Measurements from ENCODE around the gene RRH.

DNA sequence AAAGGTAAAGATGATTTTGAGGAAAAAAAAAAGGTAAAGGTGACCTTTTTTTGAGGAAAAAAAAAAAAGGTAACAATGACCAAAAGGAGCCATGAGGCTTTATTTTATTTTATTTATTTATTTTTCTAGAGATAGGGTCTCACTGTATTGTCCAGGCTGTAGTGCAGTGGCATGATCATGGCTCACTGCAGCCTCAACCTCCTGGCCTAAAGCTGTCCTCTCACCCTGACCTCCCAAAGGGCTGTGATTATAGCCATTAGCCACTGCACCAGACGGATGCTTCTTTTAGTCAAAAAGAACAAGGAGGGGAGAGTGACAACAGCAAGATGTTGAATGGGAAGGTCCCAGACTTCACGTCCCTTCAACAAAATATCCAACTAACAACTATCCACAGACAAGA is 50.6 kb downstream of the RRH start:
- TF ChIP-seq, protein P1, sequence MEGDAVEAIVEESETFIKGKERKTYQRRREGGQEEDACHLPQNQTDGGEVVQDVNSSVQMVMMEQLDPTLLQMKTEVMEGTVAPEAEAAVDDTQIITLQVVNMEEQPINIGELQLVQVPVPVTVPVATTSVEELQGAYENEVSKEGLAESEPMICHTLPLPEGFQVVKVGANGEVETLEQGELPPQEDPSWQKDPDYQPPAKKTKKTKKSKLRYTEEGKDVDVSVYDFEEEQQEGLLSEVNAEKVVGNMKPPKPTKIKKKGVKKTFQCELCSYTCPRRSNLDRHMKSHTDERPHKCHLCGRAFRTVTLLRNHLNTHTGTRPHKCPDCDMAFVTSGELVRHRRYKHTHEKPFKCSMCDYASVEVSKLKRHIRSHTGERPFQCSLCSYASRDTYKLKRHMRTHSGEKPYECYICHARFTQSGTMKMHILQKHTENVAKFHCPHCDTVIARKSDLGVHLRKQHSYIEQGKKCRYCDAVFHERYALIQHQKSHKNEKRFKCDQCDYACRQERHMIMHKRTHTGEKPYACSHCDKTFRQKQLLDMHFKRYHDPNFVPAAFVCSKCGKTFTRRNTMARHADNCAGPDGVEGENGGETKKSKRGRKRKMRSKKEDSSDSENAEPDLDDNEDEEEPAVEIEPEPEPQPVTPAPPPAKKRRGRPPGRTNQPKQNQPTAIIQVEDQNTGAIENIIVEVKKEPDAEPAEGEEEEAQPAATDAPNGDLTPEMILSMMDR (IDR thresholded peaks at IDR 0.05): no peak
- TF ChIP-seq POLR2A (IDR thresholded peaks at IDR 0.05): no peak
